HG03025 (cell line): ENCODE measurements around the gene MMS19.
"Not testable (repeated sequence)": the region's sequence is repeated elsewhere in the genome, so short reads cannot be mapped to it uniquely, and the experiment has no call there.

Experiments used
- ATAC-seq: cut with Tn5 transposase; IDR thresholded peaks from one replicate; pipeline ENCODE4 v1.9.1; 2021; ENCODE audit warnings: mild to moderate bottlenecking, moderate library complexity; ENCODE audit not compliant: unreplicated experiment, low FRiP score

The MMS19 gene

GRCh38 chr10:97529685-97530465 lies 31.7 kb upstream of the MMS19 start:
- no peak for ATAC-seq

- ATAC-seq, result not testable (repeated sequence)
These were observed 30.7 kb upstream of the MMS19 start for GRCh38 chr10:97528876-97529275.

GRCh38 chr10:97525683-97526110 lies 27.5 kb upstream of the MMS19 start:
- no peak for ATAC-seq

- no peak for ATAC-seq
These were observed 26.9 kb upstream of the MMS19 start for GRCh38 chr10:97525086-97525485.

GRCh38 chr10:97522937-97523336 lies 24.7 kb upstream of the MMS19 start:
- no peak for ATAC-seq

GRCh38 chr10:97522071-97522470 lies 23.8 kb upstream of the MMS19 start:
- ATAC-seq, result no peak

- ATAC-seq, result no peak
These were observed 22.9 kb upstream of the MMS19 start for GRCh38 chr10:97520978-97521761.

- no peak for ATAC-seq
These were observed 22.3 kb upstream of the MMS19 start for GRCh38 chr10:97520520-97520919.

GRCh38 chr10:97519342-97519741 lies 21.1 kb upstream of the MMS19 start:
- no peak for ATAC-seq

- ATAC-seq, result no peak
These were observed 20.2 kb upstream of the MMS19 start for GRCh38 chr10:97518301-97519043.

- ATAC-seq, result no peak
These were observed 19.6 kb upstream of the MMS19 start for GRCh38 chr10:97517778-97518300.

- no peak for ATAC-seq
These were observed 19.0 kb upstream of the MMS19 start for GRCh38 chr10:97517096-97517750.

GRCh38 chr10:97515271-97515978 lies 17.2 kb upstream of the MMS19 start:
- no peak for ATAC-seq

GRCh38 chr10:97514344-97514743 lies 16.1 kb upstream of the MMS19 start:
- no peak for ATAC-seq

GRCh38 chr10:97512993-97513392 lies 14.8 kb upstream of the MMS19 start:
- ATAC-seq, result no peak

GRCh38 chr10:97511711-97512440 lies 13.7 kb upstream of the MMS19 start:
- no peak for ATAC-seq

- ATAC-seq, result no peak
These were observed 12.5 kb upstream of the MMS19 start for GRCh38 chr10:97510686-97511085.

GRCh38 chr10:97509120-97509680 lies 11.0 kb upstream of the MMS19 start:
- no peak for ATAC-seq

GRCh38 chr10:97508342-97508741 lies 10.1 kb upstream of the MMS19 start:
- ATAC-seq, result no peak
